K562 (cell line): ENCODE measurements around the gene OSCP1. TPM values are rescaled to one million over a fixed set of nuclear protein-coding genes. Genes with fewer than 3 reads are reported as not detected.
A peak's percentile ranks its signal among the peaks of the same experiment; 100 is the strongest.

Experiments used
- ATAC-seq: fragments of 200-7000 bp; cut with Tn5 transposase; 3 replicates; pipeline ENCODE4 v1.9.1; 2020; ENCODE audit warnings: moderate library complexity
- BruUV-seq: library from RNA; stranded (reverse); fragments of 400-500 nt; replicated peaks from 2 replicates; lab custom pipeline; 2021; lab: Mats Ljungman, UMichigan
- CTCF ChIA-PET: fragments of 300-600 bp; formaldehyde crosslinking; extraction: SDS; loops from one replicate; lab custom pipeline; 2021; ENCODE audit warnings: low intra/inter-chr PET ratio; lab: Yijun Ruan, JAX
- POLR2A ChIA-PET: fragments of 300-600, 350-650 bp; sonication (Branson Sonifier 250); formaldehyde crosslinking; extraction: SDS; loops from one replicate; lab custom pipeline; 2021; ENCODE audit warnings: antibody characterized with exemption, inconsistent platforms; lab: Yijun Ruan, JAX
- DNase-seq, 4 experiments: peaks; one replicate each; pipeline versions ENCODE4 v3.0.0 to v3.0.0-alpha.2; 2011 to 2018; ENCODE audit warnings: low spot score in 3 of 4, mixed read lengths in 3 of 4; ENCODE audit errors: extremely low read depth in 1 of 4
- FAIRE-seq: peaks from 2 replicates; lab custom pipeline; 2011; peaks lifted over from hg19 to GRCh38; lab: Jason Lieb, UNC
- H2AFZ ChIP-seq: 2 replicates; pipeline ENCODE4 v1.6.0; 2011; ENCODE audit warnings: low read depth, low read length, control low read depth, inconsistent platforms
- H3K27ac ChIP-seq: fragments of 200-600 bp; 3 replicates; pipeline ENCODE4 v1.8.0; 2011; ENCODE audit warnings: low read depth, mild to moderate bottlenecking, control low read depth, inconsistent platforms, low read length, moderate library complexity, mixed read lengths; ENCODE audit errors: extremely low read depth
- H3K27me3 ChIP-seq, 2 experiments: fragments of 300-600 bp in 1 of 2; 2 replicates in 1 of 2; 3 replicates in 1 of 2; pipeline versions ENCODE4 v1.6.0 to v1.8.0; 2011; ENCODE audit warnings: inconsistent platforms in 2 of 2, low read length in 2 of 2, mild to moderate bottlenecking in 1 of 2, mixed read lengths in 1 of 2, moderate library complexity in 1 of 2; ENCODE audit not compliant: control insufficient read depth in 2 of 2, insufficient read depth in 2 of 2
- H3K36me3 ChIP-seq: fragments of 300-600 bp; 3 replicates; pipeline ENCODE4 v1.8.0; 2011; ENCODE audit warnings: mild to moderate bottlenecking, low read length, inconsistent platforms; ENCODE audit not compliant: control insufficient read depth, insufficient read depth
- H3K4me1 ChIP-seq, 2 experiments: fragments of 200-600 bp in 1 of 2; replicated peaks in 1 of 2; 2 replicates in 1 of 2; 3 replicates in 1 of 2; pipeline versions ENCODE4 v1.5.1 to v1.8.0; 2011; ENCODE audit warnings: inconsistent platforms in 2 of 2, low read length in 2 of 2, mild to moderate bottlenecking in 1 of 2, mixed read lengths in 1 of 2, moderate library complexity in 1 of 2; ENCODE audit not compliant: control insufficient read depth in 2 of 2, insufficient read depth in 2 of 2
- H3K4me2 ChIP-seq: 2 replicates; pipeline ENCODE4 v1.6.1; 2011; ENCODE audit warnings: low read length, control low read depth, inconsistent platforms, mixed read lengths; ENCODE audit not compliant: insufficient read depth
- H3K4me3 ChIP-seq: fragments of 200-600 bp; sonication (generic), shearing (Covaris generic); 2 replicates; pipeline ENCODE4 v1.5.1; 2016; ENCODE audit warnings: control low read depth, inconsistent platforms
- H3K79me2 ChIP-seq: fragments of 200-600 bp; 3 replicates; pipeline ENCODE4 v1.8.0; 2011; ENCODE audit warnings: low read length, inconsistent platforms; ENCODE audit not compliant: control insufficient read depth, insufficient read depth
- H3K9ac ChIP-seq, 2 experiments: 2 replicates each; pipeline versions ENCODE4 v1.6.0 to v1.6.1; 2011; ENCODE audit warnings: low read depth in 2 of 2, low read length in 2 of 2, control low read depth in 1 of 2, inconsistent platforms in 1 of 2, mild to moderate bottlenecking in 1 of 2, mixed read lengths in 1 of 2; ENCODE audit not compliant: insufficient read depth in 1 of 2
- H3K9me1 ChIP-seq: one replicate; pipeline ENCODE4 v1.6.0; 2011; ENCODE audit warnings: inconsistent platforms, mild to moderate bottlenecking, low read length, moderate library complexity; ENCODE audit not compliant: control insufficient read depth, insufficient read depth
- H3K9me3 ChIP-seq: replicated peaks from 2 replicates; pipeline ENCODE4 v1.5.1; 2011; ENCODE audit warnings: low read depth, low read length, inconsistent platforms; ENCODE audit not compliant: control insufficient read depth, insufficient read depth
- H4K20me1 ChIP-seq: replicated peaks from 2 replicates; pipeline ENCODE4 v1.6.1; 2011; ENCODE audit warnings: low read length, inconsistent platforms, mixed read lengths; ENCODE audit not compliant: control insufficient read depth, insufficient read depth
- C11orf30 ChIP-seq: fragments of 450-650 bp; IDR thresholded peaks from 2 replicates; pipeline ENCODE4 v1.6.1; 2016; ENCODE audit warnings: low read depth, mild to moderate bottlenecking
- CLOCK ChIP-seq: fragments of 250-450 bp; sonication (Bioruptor Pico); IDR thresholded peaks from 2 replicates; pipeline ENCODE4 v1.4.0; 2020; ENCODE audit warnings: mild to moderate bottlenecking, moderate library complexity, borderline replicate concordance
- ESRRA ChIP-seq: fragments of 450-650 bp; IDR thresholded peaks from 2 replicates; pipeline ENCODE4 v1.6.1; 2014; ENCODE audit warnings: low read depth, mild to moderate bottlenecking, moderate library complexity, borderline replicate concordance
- ETV1 ChIP-seq: fragments of 450-650 bp; conservative IDR thresholded peaks from 2 replicates; pipeline ENCODE4 v1.6.1; 2016; ENCODE audit warnings: missing genetic modification characterization, control low read depth, low read depth, missing compliant biosample characterization
- HDAC2 ChIP-seq: fragments of 450-650 bp; IDR thresholded peaks from 2 replicates; pipeline ENCODE4 v1.6.1; 2016; ENCODE audit warnings: mild to moderate bottlenecking
- KDM1A ChIP-seq, 2 experiments: fragments of 450-650 bp; IDR thresholded peaks; 2 replicates each; pipeline ENCODE4 v1.6.1; 2016; ENCODE audit warnings: mild to moderate bottlenecking in 2 of 2
- PHB ChIP-seq: fragments of 250-450 bp; sonication (Bioruptor Pico); IDR thresholded peaks from 2 replicates; pipeline ENCODE4 v1.5.0; 2021
- RBM25 ChIP-seq: fragments of 200-400 bp; formaldehyde crosslinking; IDR thresholded peaks from 2 replicates; pipeline ENCODE4 v1.6.1; 2018; ENCODE audit warnings: low read length, low read depth, moderate library complexity; ENCODE audit not compliant: severe bottlenecking
- SMARCA5 ChIP-seq: fragments of 450-650 bp; IDR thresholded peaks from 2 replicates; pipeline ENCODE4 v1.6.1; 2016
- TOE1 ChIP-seq, 2 experiments: fragments of 450-650 bp in 1 of 2; sonication (generic) in 1 of 2; formaldehyde crosslinking in 1 of 2; IDR thresholded peaks; 2 replicates each; pipeline versions ENCODE4 v1.7.1 to v1.8.0; 2016 to 2022; ENCODE audit warnings: borderline replicate concordance in 2 of 2, mild to moderate bottlenecking in 2 of 2, antibody characterized with exemption in 1 of 2, inconsistent platforms in 1 of 2, low read depth in 1 of 2, missing genetic modification reagents in 1 of 2, moderate library complexity in 1 of 2
- ZNF316 ChIP-seq: fragments of 450-650 bp; IDR thresholded peaks from 2 replicates; pipeline ENCODE4 v1.6.1; 2016
- ZNF764 ChIP-seq: fragments of 250-450 bp; sonication (Bioruptor Pico); IDR thresholded peaks from 2 replicates; pipeline ENCODE4 v1.4.0; 2020; ENCODE audit warnings: low read depth, mild to moderate bottlenecking, moderate library complexity
- WGBS: fragments of 100-300 bp; shearing (Covaris generic); methylation state at CpG from one replicate; pipeline ENCODE4 v1.1.6; 2016; ENCODE audit warnings: low coverage, mixed read lengths; ENCODE audit not compliant: insufficient coverage; ENCODE audit errors: missing lambda C conversion rate; 5-methylcytosine and 5-hydroxymethylcytosine counted together
- in situ Hi-C: fragments of 300-500 bp; cut with MboI; formaldehyde crosslinking; loops from 4 replicates; pipeline ENCODE4 v1.15.0; 2018; ENCODE audit warnings: inconsistent platforms, mixed read lengths
- intact Hi-C: fragments of 100-400 bp; cut with micrococcal nuclease; formaldehyde crosslinking; loops from 2 replicates; pipeline ENCODE4 v1.14.2; 2022
- polyA plus RNA-seq, 8 experiments: library from polyadenylated mRNA; depleted of rRNA in 4 of 8; stranded (reverse) in 5 of 8; unstranded in 3 of 8; fragments of >200 nt; fragmentation: Nextera tagmentation in 2 of 8; fragmentation: Illumina TruSeq in 1 of 8; extraction: Ambion mirVana in 2 of 8; extraction: Trizol in 1 of 8; gene quantifications; 2 replicates each; pipeline versions ENCODE4 v1.2.1 to v1.2.3, GENCODE V29; 2011 to 2014; ENCODE audit warnings: inconsistent platforms in 1 of 8, missing spikeins in 1 of 8
- total RNA-seq, 7 experiments: library from RNA; depleted of rRNA in 6 of 7; stranded (reverse); fragments of >200 nt in 6 of 7; fragmentation: Illumina TruSeq in 2 of 7; extraction: Trizol in 2 of 7; gene quantifications; 2 replicates each; pipeline versions ENCODE4 v1.2.1 to v1.2.3, GENCODE V29; 2011 to 2021; ENCODE audit warnings: low replicate concordance in 1 of 7

Gene OSCP1
- total and polyA plus RNA-seq, 9 of the 15 experiments (the other 6 are each of a cell fraction or from before 2014, with no cell fraction given): 0.15 to 0.40 (median 0.33) TPM; not detected in 5

DNA sequence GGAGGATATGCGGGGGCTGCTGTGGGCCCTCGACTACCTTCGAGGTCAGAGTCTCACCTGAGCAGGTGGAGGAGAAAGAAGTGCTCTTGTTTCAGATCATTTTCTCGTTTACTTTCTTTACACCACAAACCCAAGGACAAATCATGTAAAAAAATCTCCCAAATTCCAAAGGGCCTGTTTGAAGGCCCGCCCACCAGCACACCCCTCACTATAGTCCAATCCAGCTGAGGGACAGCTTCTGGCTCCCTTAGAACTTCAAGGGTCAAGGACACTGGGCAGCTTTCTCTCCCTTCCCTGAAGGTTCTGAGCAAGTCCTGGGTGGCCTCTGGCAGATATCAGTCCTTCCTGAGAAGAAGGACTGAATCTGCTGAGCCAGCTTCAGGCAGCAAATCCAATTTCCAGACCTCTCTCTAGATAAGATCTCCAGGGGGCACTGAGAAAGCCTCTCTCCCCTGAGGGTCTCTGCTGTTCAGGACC, 70.1 kb downstream of the OSCP1 start:
- 66% methylated on average over 5 of the region's 5 CpGs for WGBS
- BruUV-seq: no TSS peak
- Histone ChIP-seq H3K9me1 (peaks cover 4% of the 10 kb centered on the region), H3K79me2 (peaks cover 93% of the 10 kb centered on the region), H3K4me3 (no peak overlapping the region), H2AFZ (no peak overlapping the region), H4K20me1 (peaks cover 22% of the 10 kb centered on the region; the same call in 1 of the 2 replicates), H3K9ac (no peak overlapping the region; a peak in 1 of 4 replicates), H3K4me1 (peaks cover 22 to 29% of the 10 kb centered on the region in 2 experiments), H3K27ac (no peak overlapping the region), H3K4me2 (no peak overlapping the region), H3K27me3 (no peaks in the 10 kb centered on the region), H3K9me3 (no peaks in the 10 kb centered on the region), H3K36me3 (peaks cover 46% of the 10 kb centered on the region)
- ATAC-seq (no peak), DNase-seq (no peak), FAIRE-seq (no peak)
- CTCF ChIA-PET: no interaction called here
- POLR2A ChIA-PET: interaction anchor here (1.8 to 2.9 kb wide), 2 partner anchors 9 to 11 kb away, joined by 5 to 13 read pairs; no protein-coding TSS in a partner anchor
- in situ Hi-C loops (no loop called here), intact Hi-C loops (no loop called here)
- no peak for TF ChIP-seq ZNF764 (CRISPR knock-in tag)
- 0 out of 2 replicates have a peak, but pooled peaks have one; percentile 23 for TF ChIP-seq C11orf30
- TF ChIP-seq ZNF316: peak; percentile 42; the same call in 1 of the 2 replicates

GRCh38 chr1:36377791-36378492, 72.3 kb downstream of the OSCP1 start:
- Histone ChIP-seq H3K79me2 (peaks cover 92% of the 10 kb centered on the region), H3K4me2 (no peak overlapping the region), H3K9me3 (no peaks in the 10 kb centered on the region), H4K20me1 (peaks cover 7% of the 10 kb centered on the region; the same call in 1 of the 2 replicates), H3K9ac (peak overlapping the region in 1 of 2 experiments; percentile 46; a peak in 1 of 4 replicates), H3K4me3 (no peak overlapping the region), H3K9me1 (peaks cover 4% of the 10 kb centered on the region), H2AFZ (no peak overlapping the region), H3K4me1 (peaks cover 32 to 40% of the 10 kb centered on the region in 2 experiments), H3K27me3 (no peaks in the 10 kb centered on the region), H3K27ac (peak overlapping the region; percentile 9; the same call in 2 of the 3 replicates), H3K36me3 (peaks cover 51% of the 10 kb centered on the region)
- intact Hi-C loops: no loop called here
- in situ Hi-C loops: no loop called here
- no TSS peak for BruUV-seq
- ChIA-PET CTCF (no interaction called here), POLR2A (interaction anchor here (0.6 to 3.2 kb wide), 5 partner anchors 8 to 155 kb away, joined by 3 to 38 read pairs (median 5); partner anchors contain the start of genes LSM10 and STK40)
- ATAC-seq: no peak
- WGBS: 70% methylated on average over 4 of the region's 4 CpGs
- DNase-seq: no peak
- no peak for FAIRE-seq
- TF ChIP-seq SMARCA5 (peak; percentile 70; the same call in 1 of the 2 replicates), KDM1A (IDR thresholded peaks at IDR 0.05) (peak; percentile 32 to 35; a peak in 1 of 4 replicates), ETV1 (tag) (peak; percentile 80), HDAC2 (peak; percentile 44; the same call in 1 of the 2 replicates), ESRRA (peak; percentile 93), RBM25 (peak; percentile 44), PHB (CRISPR knock-in tag) (no peak), TOE1 (IDR thresholded peaks at IDR 0.05; ENCODE audit: borderline replicate concordance) (no peak), TOE1 (CRISPR knock-in tag; IDR thresholded peaks at IDR 0.05; ENCODE audit: borderline replicate concordance, low read depth) (no peak), CLOCK (no peak)
